ENCODE measurements around the gene DPAGT1.
A peak's percentile ranks its signal among the peaks of the same experiment; 100 is the strongest.

Gene DPAGT1

GRCh38 chr11:119110439-119110838, 8.8 kb upstream of the DPAGT1 start:
- no peak overlapping the region for H3K4me3 ChIP-seq (ENCODE audit: low read depth, low read length)
- TF ChIP-seq CTCF (IDR thresholded peaks at IDR 0.05; ENCODE audit: borderline replicate concordance, insufficient read depth, low read depth, low read length), result no peak

- TF ChIP-seq CTCF (IDR thresholded peaks at IDR 0.05; ENCODE audit: borderline replicate concordance, insufficient read depth, low read depth, low read length), result no peak
- no peak overlapping the region for H3K4me3 ChIP-seq (ENCODE audit: low read depth, low read length)
Measured at GRCh38 chr11:119109843-119110242, 8.2 kb upstream of the DPAGT1 start.

DNA sequence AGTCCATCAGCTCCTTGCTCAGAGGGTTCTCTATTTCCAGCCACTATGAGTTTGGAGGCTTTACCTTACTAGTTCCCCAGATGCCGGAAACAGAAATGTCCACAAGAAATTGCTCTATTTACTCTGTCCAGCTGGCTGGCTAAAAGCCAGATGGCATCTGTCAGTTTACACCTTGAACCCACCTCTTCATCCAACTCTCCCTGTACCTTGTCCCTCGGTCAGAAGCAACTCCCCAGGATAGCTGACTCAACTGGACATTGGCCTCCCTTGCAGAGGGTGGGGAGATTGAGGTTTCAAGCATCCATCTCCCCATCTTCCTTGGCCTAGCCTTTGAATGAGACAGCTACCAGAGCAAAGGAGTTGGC, 7.2 kb upstream of the DPAGT1 start:
- TF ChIP-seq CTCF (IDR thresholded peaks at IDR 0.05; ENCODE audit: borderline replicate concordance, insufficient read depth, low read depth, low read length), result no peak
- H3K4me3 ChIP-seq (ENCODE audit: low read depth, low read length), result no peak overlapping the region

DNA sequence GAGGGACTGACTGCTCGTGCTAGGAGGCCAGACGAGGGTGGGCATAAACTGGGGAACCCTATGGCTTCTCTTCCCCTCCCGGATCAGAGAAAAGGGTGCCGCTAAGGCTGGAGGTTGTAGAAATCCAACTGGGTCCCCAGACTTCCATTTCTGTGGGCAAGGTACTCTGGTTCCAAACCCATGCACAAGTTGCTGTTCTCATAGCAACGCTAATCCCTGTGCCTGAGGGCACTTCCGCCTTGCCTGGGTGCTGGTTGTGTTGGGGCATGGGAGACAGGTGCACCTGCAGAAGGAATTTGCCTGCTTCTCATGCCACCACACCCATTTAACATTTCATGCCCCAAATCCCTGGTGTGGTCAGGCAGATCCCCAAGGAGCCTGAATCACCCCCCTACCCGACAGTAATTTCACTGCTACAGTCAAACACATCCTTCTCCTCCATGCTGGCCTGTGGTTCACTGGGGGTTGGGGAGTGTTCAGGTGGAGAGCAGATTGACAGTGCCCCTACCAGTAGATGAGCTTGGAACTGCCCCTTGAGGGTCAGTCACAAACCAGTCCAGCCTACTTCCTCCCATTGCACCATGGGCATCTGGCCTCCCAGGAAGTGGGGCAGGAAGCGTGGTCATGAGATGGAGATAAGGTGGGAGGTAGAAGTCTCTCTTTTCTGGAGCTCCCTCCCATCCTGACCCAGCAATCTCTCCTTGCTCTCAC, 6.6 kb upstream of the DPAGT1 start:
- H3K4me3 ChIP-seq (ENCODE audit: low read depth, low read length), result peak overlapping the region; percentile 75
- no peak for TF ChIP-seq CTCF (IDR thresholded peaks at IDR 0.05; ENCODE audit: borderline replicate concordance, insufficient read depth, low read depth, low read length)

GRCh38 chr11:119107538-119108145, 6.0 kb upstream of the DPAGT1 start:
- H3K4me3 ChIP-seq (ENCODE audit: low read depth, low read length), result peak overlapping the region; percentile 75
- TF ChIP-seq CTCF (IDR thresholded peaks at IDR 0.05; ENCODE audit: borderline replicate concordance, insufficient read depth, low read depth, low read length), result no peak

DNA sequence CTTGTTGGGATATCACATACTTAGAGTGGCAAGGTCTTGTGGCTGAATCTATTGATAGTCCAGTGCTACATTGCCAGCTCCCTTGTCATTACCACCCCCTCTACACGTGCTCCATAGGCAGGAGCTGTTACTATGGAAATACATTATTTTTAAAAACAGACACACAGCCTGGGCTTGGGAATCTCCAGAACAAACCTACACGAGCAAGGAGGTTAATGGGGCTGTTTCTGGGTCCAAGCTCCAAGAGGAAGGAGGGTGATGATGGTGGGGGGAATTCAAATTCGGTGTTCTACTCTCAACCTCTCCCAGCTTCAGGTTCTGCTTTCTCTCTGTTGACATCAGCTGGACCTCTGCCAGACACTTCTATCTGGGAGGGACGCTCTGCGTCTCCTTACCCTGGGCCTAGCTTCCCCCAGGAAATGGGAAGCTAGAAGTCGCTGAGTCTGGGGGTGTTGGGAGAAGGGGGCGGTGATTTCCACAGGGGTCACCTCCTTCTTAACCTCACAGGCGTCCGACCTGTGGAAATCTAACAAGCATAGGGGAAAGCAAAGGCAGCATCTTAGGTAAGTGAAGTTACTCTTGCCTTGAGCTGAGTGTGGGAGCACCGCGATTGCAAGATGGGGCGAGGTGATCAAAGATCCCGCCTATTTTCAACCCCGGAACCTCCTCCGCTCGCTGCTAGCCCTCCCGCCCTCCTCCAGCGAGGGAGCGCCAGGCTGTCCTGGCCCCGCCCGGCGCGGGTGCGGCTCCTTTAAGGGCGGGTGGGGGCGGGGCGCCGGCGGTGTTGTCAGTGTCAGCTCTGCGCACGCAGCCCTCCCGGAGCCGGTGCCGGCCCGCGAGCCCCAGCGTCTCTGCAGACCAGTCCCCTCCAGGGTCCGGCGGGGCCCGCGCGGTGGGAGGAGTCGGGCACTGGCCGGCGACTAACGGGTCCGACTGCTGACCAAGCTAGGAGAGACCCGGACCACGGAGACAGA, 5.2 kb upstream of the DPAGT1 start, which contains the start of gene C2CD2L:
TSS of gene C2CD2L (plus strand) at position 781 of the 974 bp plus-strand sequence. CDS start 398 bp downstream, outside the sequence.
- no peak for TF ChIP-seq CTCF (IDR thresholded peaks at IDR 0.05; ENCODE audit: borderline replicate concordance, insufficient read depth, low read depth, low read length)

More for the DNA sequence above, 5.2 kb upstream of the DPAGT1 start, which contains the start of gene C2CD2L:
- peak within 1 kb of the TSS; percentile 75 for H3K4me3 ChIP-seq (ENCODE audit: low read depth, low read length)
